ENCODE measurements around the gene RNF14.

Gene RNF14

GRCh38 chr5:141978389-141978788 is 9.5 kb downstream of the RNF14 start:
- DNase-seq: no peak

GRCh38 chr5:141982626-141983025 is 13.7 kb downstream of the RNF14 start:
- DNase-seq: no peak

GRCh38 chr5:141986072-141986471 is 17.2 kb downstream of the RNF14 start:
- no peak for DNase-seq

DNA sequence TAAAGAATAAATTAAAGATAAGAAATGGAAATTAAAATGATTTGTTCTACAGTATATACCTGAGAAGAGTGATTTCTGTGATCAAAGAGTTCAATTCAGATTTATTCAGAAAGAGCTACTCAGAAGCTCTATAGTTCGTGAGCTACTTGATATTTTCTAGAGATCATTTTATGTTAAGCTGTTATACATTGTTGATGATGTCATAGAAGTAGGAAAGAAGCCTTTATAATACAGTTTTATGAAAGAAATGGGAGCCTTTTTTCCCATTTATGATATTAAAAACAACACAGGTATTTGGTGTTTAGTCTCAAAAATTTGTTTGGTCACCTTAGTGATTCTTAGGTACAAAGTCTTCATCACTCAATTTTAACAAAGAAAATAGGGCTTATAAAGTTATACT is 20.8 kb downstream of the RNF14 start:
- no peak for DNase-seq

DNA sequence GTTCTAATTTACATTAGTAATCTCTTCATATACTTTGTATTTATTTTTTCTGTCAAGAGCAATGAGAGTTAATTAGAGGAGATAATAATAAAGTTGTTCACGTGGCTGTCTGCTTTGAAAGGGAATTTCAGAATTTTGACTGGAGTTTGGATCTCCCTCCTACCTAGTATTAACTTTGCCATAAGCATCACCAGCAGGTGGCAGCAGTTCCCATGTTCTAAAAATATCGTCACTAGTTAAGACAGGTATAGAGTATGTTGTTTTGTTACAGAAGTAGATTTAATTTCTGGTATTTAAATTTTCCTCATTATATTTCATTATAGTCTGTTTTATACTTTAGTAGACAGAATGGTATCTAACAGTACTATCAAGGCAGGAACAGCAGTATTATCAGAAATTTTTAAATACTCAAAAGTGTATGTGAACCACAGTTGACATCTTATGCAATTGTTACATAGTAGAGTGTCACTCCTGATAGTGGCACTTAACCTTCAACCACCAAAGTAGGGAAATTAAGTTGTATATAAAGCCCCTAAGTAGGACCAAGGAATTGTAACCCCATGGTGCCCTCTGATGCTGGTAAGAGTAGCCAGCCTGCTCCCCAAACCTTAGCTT is 23.6 kb downstream of the RNF14 start:
- peak; percentile 72 to 88 (median 81) for DNase-seq

DNA sequence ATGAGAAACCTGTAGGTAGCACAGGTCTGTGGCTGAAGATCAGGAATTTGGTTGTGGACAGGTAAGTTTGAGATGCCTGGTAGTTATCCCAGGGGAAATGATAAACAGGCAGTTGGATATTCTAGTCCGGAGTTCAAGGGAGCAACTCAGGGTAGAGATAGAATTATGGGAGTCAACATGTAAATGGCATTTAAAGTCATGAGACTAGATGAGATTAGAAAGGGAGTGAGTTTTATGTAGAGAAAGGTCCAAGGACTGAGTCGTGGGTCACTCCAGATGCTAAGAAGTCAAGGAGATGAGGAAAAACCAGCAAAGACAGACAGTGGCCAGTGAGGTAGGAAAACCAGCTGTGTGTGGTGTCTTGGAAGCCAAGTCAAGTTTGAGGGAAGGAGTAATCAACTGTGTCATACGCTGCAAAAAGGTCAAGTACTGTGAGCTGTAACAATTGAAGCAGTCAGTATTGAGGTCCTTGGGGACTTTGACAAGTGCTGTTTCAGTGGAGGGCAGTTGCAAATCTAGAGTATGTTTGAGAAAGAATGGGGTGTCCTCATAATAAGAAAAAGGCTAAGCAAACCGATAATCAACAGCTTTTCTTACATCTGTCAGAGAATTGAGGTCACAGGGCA is 25.7 kb downstream of the RNF14 start:
- no peak for DNase-seq

DNA sequence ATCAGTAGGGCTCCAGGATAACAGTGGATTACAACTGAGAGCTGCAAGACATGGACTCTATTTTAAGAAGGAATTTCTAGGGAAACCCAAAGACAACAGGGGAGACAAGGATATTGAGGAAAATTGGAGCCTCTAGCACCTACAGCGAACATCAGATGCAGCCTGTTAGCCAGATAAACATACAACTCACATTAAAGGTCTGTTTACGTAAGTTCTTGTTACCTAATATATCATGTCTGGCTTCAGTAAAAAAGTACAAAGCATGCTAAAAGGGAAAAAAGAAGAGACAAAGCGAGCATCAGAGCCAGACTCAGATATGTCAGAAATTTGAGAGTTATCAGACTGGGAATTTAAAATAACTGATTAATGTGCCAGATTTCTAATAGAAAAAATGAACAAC is 26.8 kb downstream of the RNF14 start:
- no peak for DNase-seq

DNA sequence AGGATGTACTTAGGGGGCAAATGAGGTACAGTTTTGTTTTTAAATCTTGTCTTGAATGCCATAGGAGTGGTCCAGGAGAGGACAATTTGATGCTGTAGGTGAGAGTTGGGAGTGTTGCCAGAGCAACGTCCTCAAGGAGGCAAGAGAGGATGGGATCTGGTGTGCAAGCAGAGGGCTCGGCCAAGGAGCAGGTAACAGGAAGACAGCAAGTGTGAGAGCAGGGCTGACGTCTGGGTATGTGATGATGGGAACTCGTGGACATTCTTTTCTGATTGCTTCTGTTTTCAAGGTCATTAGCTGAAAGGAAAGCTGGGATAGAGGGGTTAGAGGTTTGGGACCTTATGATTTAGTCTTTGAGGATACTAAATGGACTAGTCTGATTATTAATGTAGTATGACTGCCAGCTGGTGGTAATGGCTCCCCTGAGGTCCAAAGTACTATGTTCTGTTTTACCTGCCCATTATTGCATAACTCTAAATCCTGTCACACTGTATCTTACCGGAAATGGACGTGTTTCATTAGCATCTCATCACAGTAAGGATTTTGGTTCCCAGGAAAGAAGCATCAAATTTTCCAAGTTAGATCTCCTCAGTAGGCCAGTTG is 28.6 kb downstream of the RNF14 start:
- no peak for DNase-seq

- DNase-seq: no peak
These were observed 31.3 kb downstream of the RNF14 start for GRCh38 chr5:142000173-142000572.

GRCh38 chr5:142000704-142001484 is 32.0 kb downstream of the RNF14 start:
- DNase-seq: peak in 3 of 4 experiments; percentile 19 to 44 (median 40)

- DNase-seq: no peak
These were observed 34.4 kb downstream of the RNF14 start for GRCh38 chr5:142003266-142003800.

DNA sequence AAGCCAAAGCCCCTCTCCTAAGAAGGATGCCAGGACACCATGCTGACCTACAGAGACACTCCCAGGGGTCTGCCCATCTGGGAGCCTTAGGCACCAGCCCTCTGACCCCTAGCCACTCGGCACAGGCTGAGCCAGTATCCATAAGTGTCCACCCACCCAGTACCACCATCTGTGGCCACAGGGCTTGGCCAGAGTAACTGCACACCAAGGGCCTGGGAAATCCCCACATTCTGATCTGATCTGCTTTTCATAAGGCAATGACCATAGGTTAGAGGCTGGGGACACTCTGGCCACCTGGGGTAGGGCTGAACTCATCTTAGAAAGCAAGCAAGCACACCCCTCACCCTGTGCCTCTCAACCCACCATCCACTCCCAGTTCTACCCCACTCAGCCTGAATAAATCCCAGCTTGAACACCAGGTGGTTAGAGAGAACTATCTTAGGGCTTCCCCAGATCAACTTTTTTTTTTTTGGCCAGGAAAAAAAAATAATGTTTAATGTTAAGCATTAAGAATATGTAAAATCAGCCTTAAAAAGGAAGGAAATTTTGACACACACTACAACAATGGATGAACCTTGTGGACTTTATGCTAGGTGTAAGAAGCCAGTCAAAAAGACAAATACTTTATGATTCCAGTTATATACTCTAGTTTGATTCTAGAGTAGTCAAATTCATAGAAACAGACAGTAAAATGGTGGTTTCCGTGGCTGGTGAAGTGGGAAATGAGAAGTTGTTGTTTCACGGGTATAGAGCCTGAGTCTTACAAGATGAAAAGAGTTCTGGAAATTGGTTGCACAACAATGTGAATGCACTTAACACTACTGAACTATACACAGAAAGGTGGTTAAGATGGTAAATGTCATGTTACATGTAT is 37.7 kb downstream of the RNF14 start:
- peak in 2 of 4 experiments; percentile 40 to 49 for DNase-seq

DNA sequence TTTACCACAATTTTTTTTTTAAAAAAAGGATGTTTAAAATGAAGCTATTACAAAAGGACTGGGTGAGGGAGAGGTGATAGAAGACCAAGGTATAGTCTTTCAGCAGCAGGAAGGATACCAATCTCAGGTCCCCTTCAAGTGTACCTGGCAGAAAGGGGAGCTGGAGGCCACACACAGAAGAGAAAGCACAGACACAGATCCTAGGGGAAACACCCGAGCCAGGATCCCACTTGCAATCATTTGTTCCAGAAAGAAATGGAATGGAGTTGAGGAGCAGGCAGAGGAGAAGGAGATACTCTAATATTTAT is 38.3 kb downstream of the RNF14 start:
- no peak for DNase-seq

DNA sequence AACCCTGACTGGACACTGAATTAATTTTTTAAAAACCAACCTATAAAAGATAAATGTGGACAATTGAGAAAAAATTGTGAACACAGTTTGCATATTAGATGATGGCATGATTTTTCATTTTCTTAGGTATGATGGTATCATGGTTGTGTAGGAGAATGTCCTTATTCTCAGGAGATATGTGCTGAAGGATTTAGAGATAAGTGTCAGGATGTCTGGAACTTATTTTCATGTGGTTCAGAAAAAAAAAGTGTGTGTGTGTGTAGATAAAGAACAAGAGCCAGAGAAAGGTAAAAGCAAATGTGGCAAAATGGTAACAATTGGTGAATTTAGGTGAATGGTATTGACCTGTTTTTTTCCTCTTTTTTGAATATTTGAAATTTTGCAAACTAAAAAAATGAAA is 39.9 kb downstream of the RNF14 start:
- DNase-seq: no peak

DNA sequence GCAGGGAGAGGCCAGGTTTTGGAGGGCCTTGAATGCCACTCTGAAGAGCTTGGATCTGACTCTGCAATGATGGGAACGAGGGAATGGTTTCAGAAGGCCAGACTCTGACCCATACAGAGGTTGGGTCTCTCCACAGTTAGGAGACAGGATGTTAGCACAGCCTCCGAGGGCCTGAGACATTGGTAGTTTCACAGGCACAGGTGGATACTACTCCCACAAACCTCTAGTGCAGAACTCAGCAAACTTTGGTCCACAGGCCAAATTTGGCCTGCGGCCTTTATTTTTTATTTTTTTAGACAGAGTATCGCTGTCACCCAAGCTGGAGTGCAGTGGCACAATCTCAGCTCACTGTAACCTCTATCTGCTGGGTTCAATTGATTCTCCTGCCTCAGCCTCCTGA is 41.0 kb downstream of the RNF14 start:
- no peak for DNase-seq

DNA sequence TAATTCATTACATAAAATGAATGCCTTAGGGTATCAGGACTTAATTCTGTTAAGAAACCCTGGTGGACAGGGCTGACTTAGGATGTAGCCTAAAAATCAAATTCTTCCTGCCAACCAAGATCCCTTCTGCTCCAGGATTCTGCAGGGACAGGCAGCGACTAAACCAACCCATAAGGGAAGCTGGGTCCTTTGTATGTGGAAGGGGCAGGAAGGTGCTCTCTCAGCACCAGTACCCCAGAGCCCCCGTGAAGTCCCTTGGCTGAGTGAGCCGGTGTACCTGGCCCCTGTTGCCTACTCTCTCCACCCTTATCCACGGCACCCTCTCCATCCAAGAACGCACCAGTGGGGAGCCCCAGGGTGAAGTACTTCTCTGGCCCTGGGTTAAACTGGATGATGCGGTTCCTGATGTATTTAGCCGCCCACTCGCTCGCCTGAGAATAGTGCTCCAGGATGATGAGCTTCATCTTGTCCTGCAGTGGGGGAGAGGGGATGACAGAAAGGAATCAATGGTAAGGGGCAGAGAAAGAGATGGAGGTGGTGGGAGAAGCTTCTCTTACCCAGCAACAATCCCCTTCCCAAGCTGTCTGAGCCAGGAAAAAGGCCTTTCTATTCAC is 42.8 kb downstream of the RNF14 start:
- DNase-seq: no peak

DNA sequence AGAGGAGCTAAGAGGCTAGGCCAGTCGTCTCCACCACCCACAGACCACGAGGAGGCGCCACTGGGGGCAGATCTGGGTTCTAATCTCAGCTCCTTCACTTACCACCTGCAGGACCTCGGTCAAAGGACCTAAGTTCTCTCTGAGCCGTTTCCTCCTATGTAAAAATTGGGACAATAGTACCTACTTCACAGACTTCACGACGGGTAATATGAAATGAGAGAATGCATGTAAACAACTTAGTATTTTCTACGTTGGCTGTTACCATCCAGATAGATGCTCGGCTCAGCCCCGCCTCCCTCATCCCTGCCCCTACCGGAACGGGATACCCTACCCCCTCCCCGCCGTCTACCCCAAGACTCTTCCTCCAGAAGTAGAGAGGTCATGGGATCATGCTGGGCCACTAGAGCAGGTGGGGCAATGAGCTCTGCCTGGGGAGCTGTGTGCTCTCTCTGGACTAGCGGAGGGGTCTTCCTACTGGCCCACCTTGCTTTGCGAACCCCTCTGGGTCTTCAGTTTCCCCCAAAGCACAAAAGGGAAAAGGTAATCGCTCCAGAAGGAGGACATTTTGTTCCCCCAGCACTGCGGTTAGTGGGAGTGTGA is 43.4 kb downstream of the RNF14 start:
- peak; percentile 67 to 84 (median 72) for DNase-seq

- DNase-seq: peak; percentile 92 to 96 (median 94)
These were observed 44.0 kb downstream of the RNF14 start, which contains the start of gene GNPDA1 for GRCh38 chr5:142012792-142013388. TSS of gene GNPDA1 (minus strand) at chr5:142013027. CDS start at chr5:142012035, 992 bp downstream.

- DNase-seq: peak; percentile 58 to 82 (median 70)
These were observed 45.0 kb downstream of the RNF14 start for GRCh38 chr5:142013734-142014521.
